Osteocyte (in vitro differentiated cells): ENCODE results near the gene PROC. TPM values are rescaled to one million over a fixed set of nuclear protein-coding genes. Genes with fewer than 3 reads are reported as not detected.
"Not testable (repeated sequence)": the region's sequence is repeated elsewhere in the genome, so short reads cannot be mapped to it uniquely, and the experiment has no call there.

Source experiments
- DNase-seq: peaks from one replicate; pipeline ENCODE4 v3.0.0; 2021; ENCODE audit warnings: mixed read lengths; ENCODE audit not compliant: unreplicated experiment; ENCODE audit errors: extremely low spot score
- H3K27ac Mint-ChIP-seq: one replicate; pipeline ENCODE4 v1.8.0; 2021; ENCODE audit warnings: mild to moderate bottlenecking, mixed read lengths; ENCODE audit not compliant: unreplicated experiment
- H3K27me3 Mint-ChIP-seq: one replicate; pipeline ENCODE4 v1.8.0; 2021; ENCODE audit warnings: mixed read lengths; ENCODE audit not compliant: unreplicated experiment
- H3K36me3 Mint-ChIP-seq: one replicate; pipeline ENCODE4 v1.8.0; 2021; ENCODE audit warnings: mixed read lengths; ENCODE audit not compliant: unreplicated experiment
- H3K4me1 Mint-ChIP-seq: one replicate; pipeline ENCODE4 v1.8.0; 2021; ENCODE audit warnings: mixed read lengths; ENCODE audit not compliant: unreplicated experiment
- H3K4me3 Mint-ChIP-seq: one replicate; pipeline ENCODE4 v1.8.0; 2021; ENCODE audit warnings: mild to moderate bottlenecking, moderate library complexity, mixed read lengths; ENCODE audit not compliant: unreplicated experiment
- H3K9me3 Mint-ChIP-seq: one replicate; pipeline ENCODE4 v1.8.0; 2021; ENCODE audit warnings: mixed read lengths; ENCODE audit not compliant: unreplicated experiment
- total RNA-seq: library from RNA; stranded (reverse); gene quantifications from 2 replicates; pipeline ENCODE4 v1.2.1, GENCODE V29; 2021
- TF ChIP-seq, protein P1 (sequence below): fragments of 200-600 bp; sonication (generic); IDR thresholded peaks from 2 replicates; pipeline ENCODE4 v1.5.0; 2021; ENCODE audit warnings: antibody characterized with exemption, mild to moderate bottlenecking, moderate library complexity

The PROC gene
- total RNA-seq, 1 donor from 2014 or later: 1.6 TPM

DNA sequence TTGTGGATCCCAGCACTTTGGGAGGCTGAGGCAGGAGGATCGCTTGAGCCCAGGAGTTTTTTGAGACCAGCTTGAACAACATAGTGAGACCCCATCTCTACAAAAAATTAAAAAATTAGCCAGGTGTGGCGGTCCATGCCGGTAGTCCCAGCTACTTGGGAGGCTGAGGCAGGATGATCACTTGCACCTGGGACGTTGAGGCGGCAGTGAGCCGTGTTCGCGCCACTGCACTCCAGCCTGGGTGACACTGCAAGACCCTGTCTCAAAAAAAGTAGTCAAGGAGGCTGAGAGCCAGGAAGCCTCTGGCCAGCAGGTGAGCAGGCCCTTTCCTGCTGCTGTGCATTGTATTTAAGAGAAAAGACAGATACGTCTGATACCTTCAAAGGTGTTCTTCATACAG, 11.1 kb upstream of the PROC start:
- H3K27ac Mint-ChIP-seq: peak overlapping the region; percentile 75

DNA sequence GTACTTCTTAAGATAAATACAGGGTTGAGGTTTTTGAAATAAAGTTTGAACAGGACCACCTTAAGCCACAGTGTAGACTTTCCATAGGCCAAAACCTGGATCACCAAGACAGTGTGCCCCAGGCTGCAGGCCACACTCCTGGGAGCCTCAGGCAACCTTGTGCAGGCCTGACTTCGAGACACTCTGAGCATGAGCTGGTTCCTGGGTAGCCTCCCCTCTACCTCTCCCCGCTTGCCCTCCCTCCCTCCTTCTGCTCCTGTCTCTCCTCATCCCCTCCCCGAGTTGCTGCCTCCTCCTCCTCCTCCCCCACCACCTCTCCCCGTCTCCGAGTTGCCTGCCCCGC, 10.6 kb upstream of the PROC start:
- no peak for DNase-seq
- TF ChIP-seq, protein P1, sequence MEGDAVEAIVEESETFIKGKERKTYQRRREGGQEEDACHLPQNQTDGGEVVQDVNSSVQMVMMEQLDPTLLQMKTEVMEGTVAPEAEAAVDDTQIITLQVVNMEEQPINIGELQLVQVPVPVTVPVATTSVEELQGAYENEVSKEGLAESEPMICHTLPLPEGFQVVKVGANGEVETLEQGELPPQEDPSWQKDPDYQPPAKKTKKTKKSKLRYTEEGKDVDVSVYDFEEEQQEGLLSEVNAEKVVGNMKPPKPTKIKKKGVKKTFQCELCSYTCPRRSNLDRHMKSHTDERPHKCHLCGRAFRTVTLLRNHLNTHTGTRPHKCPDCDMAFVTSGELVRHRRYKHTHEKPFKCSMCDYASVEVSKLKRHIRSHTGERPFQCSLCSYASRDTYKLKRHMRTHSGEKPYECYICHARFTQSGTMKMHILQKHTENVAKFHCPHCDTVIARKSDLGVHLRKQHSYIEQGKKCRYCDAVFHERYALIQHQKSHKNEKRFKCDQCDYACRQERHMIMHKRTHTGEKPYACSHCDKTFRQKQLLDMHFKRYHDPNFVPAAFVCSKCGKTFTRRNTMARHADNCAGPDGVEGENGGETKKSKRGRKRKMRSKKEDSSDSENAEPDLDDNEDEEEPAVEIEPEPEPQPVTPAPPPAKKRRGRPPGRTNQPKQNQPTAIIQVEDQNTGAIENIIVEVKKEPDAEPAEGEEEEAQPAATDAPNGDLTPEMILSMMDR: no peak
- Mint-ChIP-seq H3K27me3 (no peaks in the 10 kb centered on the region), H3K4me3 (no peak overlapping the region), H3K36me3 (no peaks in the 10 kb centered on the region), H3K9me3 (peaks cover 3% of the 10 kb centered on the region), H3K27ac (peak overlapping the region; percentile 75), H3K4me1 (peaks cover 79% of the 10 kb centered on the region)

More for the DNA sequence above, 11.1 kb upstream of the PROC start:
- TF ChIP-seq, protein P1: no peak
- DNase-seq: no peak
- Mint-ChIP-seq H3K4me3 (no peak overlapping the region), H3K9me3 (no peaks in the 10 kb centered on the region), H3K27me3 (no peaks in the 10 kb centered on the region), H3K4me1 (peaks cover 78% of the 10 kb centered on the region), H3K36me3 (no peaks in the 10 kb centered on the region)

DNA sequence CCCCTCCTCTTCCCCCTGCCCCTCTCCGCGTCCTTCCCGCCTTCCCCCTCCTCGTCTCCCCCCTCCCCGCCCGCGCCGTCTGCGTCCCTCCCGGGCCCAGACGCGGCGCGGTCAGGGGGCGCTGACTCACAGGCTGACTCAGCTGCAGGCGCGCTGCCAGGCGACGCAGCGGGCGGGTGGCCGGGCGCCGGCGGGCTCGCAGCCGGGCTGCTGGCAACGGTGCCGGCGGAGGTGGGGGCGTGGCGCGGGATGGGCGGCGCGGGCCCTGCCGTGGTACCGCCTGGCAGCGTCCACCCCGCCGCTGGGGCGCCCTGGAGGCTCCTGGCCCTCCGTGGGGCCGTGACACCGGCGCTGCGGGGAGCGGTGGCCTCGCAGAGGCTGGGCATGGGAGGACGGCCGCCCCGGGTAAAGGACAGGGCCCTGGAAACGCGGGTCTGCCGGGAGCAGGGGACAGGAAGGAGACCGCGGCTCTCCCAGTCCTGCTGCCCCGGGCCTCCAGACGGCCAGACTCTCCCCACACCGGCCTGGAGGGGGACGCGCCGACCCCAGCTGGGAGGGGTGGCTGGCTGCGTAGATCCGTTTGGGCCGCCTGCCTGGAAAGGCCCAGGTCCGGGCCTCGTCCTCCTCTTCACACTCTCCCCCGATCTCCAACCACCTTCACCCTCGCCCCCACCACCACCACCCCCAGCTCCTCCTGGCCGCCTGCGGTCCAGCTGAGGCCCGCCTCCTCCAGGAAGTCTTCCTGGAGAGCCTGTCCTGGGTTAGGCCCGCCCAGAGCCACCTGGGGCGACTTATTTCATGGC, 10.0 kb upstream of the PROC start:
- Mint-ChIP-seq H3K27ac (peak overlapping the region; percentile 90), H3K9me3 (peaks cover 9% of the 10 kb centered on the region), H3K4me1 (peaks cover 78% of the 10 kb centered on the region), H3K36me3 (no peaks in the 10 kb centered on the region), H3K27me3 (no peaks in the 10 kb centered on the region), H3K4me3 (peak overlapping the region; percentile 38)
- TF ChIP-seq, protein P1: no peak
- DNase-seq: peak; percentile 99

DNA sequence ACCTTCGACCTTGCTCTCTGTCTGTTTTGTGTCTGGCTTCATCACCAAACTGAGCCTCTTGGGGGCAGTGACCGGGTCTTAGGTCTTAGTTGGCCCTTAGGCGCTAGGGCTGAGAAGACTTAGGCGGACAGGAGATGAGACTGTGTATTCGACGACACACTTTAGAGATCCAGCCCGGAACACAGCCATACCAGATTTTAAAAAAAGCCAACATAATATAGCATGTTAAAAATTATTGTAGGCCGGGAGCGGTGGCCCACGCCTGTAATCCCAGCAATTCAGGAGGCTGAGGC, 9.5 kb upstream of the PROC start:
- Mint-ChIP-seq H3K27ac (peak overlapping the region; percentile 90), H3K9me3 (peaks cover 13% of the 10 kb centered on the region), H3K4me1 (peaks cover 79% of the 10 kb centered on the region), H3K36me3 (no peaks in the 10 kb centered on the region), H3K4me3 (peak overlapping the region; percentile 38), H3K27me3 (no peaks in the 10 kb centered on the region)
- no peak for DNase-seq
- TF ChIP-seq, protein P1: no peak

DNA sequence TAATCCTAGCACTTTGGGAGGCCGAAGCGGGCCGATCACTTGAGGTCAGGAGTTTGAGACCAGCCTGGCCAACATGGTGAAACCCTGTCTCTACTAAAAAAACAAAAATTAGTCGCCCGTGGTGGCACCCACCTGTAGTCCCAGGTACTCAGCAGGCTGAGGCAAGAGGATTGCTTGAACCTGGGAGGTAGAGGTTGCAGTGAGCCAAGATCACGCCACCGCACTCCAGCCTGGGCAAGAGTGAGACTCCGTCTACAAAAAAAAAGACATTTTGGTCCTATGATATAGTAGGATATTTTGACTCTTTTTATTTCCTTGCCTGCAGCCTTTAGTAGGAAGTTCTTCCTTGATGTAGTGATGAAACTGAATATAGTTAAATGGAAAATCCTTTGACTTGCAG, 8.5 kb upstream of the PROC start:
- H3K27me3 Mint-ChIP-seq, H3K36me3 Mint-ChIP-seq, DNase-seq: not testable (repeated sequence)
- Mint-ChIP-seq H3K4me3 (peak overlapping the region; percentile 26), H3K9me3 (peaks cover 13% of the 10 kb centered on the region), H3K4me1 (peaks cover 79% of the 10 kb centered on the region), H3K27ac (peak overlapping the region; percentile 99)
